Cardiac fibroblast (primary cell): ENCODE results near the gene FOXN3.

ENCODE experiments used
- DNase-seq, 2 donors: peaks; one replicate each; pipeline versions ENCODE4 v3.0.0 to v3.0.0-alpha.2; 2010; ENCODE audit warnings: low read depth in 2 of 2
- H3K4me3 ChIP-seq, 2 donors: replicated peaks in 1 of 2; 1 replicate in 1 of 2; 2 replicates in 1 of 2; pipeline ENCODE4 v1.5.1; 2011; ENCODE audit warnings: low read depth in 2 of 2, low read length in 2 of 2, mild to moderate bottlenecking in 2 of 2, moderate library complexity in 1 of 2
- CTCF ChIP-seq: IDR thresholded peaks from one replicate; pipeline ENCODE4 v1.5.1; 2011; ENCODE audit warnings: low read depth, mild to moderate bottlenecking, low read length, inconsistent platforms

FOXN3 gene

GRCh38 chr14:89245802-89246201 is 171.2 kb downstream of the FOXN3 start:
- TF ChIP-seq CTCF, result no peak
- DNase-seq, result no peak
- H3K4me3 ChIP-seq, result no peak overlapping the region

GRCh38 chr14:89244720-89245119 is 172.3 kb downstream of the FOXN3 start:
- TF ChIP-seq CTCF, result no peak
- no peak overlapping the region for H3K4me3 ChIP-seq
- DNase-seq, result no peak

- no peak for TF ChIP-seq CTCF
- H3K4me3 ChIP-seq, result no peak overlapping the region
- no peak for DNase-seq
Observed at GRCh38 chr14:89243741-89244140, 173.3 kb downstream of the FOXN3 start.

- no peak for DNase-seq
- no peak for TF ChIP-seq CTCF
- H3K4me3 ChIP-seq, result no peak overlapping the region
Observed at GRCh38 chr14:89243286-89243685, 173.7 kb downstream of the FOXN3 start.

- DNase-seq, result no peak
- no peak overlapping the region for H3K4me3 ChIP-seq
- no peak for TF ChIP-seq CTCF
Observed at GRCh38 chr14:89242652-89243279, 174.3 kb downstream of the FOXN3 start.

GRCh38 chr14:89241934-89242651 is 174.9 kb downstream of the FOXN3 start:
- no peak for DNase-seq
- no peak overlapping the region for H3K4me3 ChIP-seq
- TF ChIP-seq CTCF, result no peak
